Activated CD4-positive, alpha-beta T cell treated with anti-CD3 and anti-CD28 coated beads, Interleukin-2, amount 50 U/mL, for 24 hours (primary cell): ENCODE results near the gene RABGGTA.

Source experiments
- DNase-seq, 2 donors: peaks; one replicate each; pipeline ENCODE4 v3.0.0-alpha.2; 2020; ENCODE audit warnings: low read depth in 1 of 2, low spot score in 1 of 2

The RABGGTA gene

GRCh38 chr14:24280797-24281460 is 9.5 kb upstream of the RABGGTA start:
- DNase-seq: no peak

DNA sequence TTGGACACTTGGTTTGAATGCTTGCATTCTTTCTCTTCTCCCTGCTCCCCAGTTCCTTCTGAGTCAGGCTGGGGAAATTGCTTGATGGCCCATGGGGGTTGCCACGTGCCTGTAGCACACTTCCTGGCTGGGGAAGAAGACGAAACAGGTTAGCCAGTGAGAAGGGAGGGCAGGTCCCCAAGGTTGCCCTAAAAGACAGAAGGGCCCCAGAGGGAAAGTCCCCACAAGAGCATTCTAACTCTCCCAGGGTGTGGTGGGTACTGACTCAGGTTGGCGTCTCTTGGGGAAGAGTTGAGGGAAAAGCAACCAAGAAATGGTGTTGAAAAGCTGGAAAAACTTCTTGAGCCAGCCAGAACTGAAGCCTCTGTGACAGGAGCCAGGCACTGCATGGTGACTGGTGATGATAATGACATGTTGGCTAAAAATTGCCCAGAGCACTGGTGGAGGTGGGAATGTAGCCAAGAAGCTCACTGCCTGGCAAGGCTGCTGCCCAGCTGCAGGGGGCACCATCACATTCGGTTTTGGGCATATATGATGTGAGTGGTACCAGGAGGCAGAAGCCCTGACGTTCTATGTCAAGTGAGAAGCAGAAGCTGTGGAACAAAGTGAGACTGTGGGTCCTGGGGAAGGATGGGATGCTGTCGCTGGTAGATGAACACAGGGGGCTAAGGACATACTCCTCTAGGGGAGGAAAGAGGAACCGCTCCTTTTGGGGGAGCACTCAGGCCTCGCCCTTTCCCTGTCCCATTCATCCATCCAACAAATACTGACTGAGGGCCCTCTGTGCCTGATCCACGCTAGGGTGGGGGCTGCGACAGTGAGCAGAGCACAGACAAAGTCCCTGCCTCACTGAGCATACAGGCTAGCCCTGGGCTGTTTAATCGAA is 8.1 kb upstream of the RABGGTA start:
- DNase-seq: peak; percentile 10 to 54

GRCh38 chr14:24278424-24278823 is 7.0 kb upstream of the RABGGTA start:
- DNase-seq: no peak

DNA sequence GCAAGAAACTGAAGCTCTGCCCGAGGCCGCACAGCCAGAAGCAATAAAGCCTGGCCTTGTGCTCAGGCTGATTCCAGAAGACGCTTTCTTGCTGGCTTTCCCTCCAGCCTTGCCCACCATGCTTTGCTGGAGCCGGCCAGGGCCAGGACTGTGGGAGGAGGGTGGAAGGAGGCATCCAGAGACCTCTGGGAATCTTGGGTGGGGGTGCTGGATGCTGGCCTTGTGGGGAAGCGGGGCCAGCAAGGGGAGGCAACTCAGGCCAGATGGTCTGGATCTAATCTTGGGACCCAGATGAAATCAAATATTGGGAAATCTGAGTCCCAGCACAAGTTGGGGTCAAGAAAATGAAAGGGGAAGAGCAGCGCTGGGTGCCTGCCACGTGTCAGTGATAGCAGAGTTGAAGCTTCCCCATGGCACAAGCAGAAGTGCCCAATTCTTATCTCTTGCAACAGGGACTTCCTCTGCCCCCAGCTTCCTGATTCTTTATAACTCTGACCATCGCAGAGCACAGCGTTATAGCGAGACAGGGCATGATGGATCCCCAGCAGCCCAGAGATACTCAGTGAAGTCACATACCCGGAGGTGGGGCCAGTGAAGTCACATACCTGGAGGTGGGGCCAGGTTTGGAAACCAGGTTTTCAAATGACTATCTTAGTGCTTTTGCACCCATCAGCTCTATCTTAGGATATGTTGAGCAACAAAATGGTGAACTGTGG is 6.4 kb upstream of the RABGGTA start:
- DNase-seq: no peak

DNA sequence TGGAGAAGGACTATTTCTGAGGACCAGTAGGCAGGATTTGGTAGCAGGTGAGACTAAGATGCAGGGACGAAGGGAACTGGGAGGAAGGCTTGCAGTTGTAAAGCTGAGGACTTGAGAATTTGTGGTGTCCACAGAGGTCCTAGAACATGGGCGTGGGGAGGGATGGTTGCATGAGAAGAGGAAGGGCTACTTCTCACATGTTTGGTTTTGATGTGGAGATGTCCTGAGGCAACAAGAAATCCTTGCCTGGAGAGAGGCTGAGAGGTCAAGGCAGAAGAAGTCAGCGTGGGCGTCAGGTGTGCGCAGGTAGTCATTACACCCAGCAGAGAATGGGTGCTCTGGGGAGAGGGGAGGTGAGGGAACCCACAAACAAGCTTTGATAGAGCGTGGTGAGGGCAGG is 5.7 kb upstream of the RABGGTA start:
- no peak for DNase-seq

GRCh38 chr14:24274101-24274543 is 2.7 kb upstream of the RABGGTA start:
- DNase-seq: peak; percentile 21 to 73

DNA sequence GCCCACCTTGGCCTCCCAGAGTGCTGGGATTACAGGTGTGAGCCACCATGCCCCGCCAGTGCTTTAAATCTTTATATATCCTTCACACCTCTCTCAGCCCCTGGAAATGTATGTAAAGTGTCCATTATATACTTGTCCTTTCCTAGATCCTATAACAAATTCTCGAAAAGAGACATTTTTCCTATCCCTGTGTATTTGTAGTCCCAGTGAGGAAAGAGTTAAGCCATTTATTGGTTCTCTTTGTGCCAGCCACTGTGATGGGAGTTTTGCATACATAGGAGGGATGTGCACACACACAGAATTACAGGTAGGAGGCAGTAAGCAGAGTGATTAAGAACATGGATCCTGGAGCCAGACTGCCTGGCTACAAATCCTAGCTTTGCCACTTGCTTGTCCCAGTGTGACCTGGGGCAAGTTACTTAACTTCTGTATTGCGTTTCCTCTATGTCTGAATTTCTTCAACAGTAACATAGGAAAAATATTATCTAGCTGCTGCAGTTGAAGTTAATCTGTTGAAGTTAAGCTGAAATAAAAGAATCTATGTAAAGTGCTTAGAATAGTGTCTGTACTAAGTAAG is 2.1 kb upstream of the RABGGTA start:
- no peak for DNase-seq

- no peak for DNase-seq
These were observed 1.1 kb upstream of the RABGGTA start for GRCh38 chr14:24272467-24272866.

DNA sequence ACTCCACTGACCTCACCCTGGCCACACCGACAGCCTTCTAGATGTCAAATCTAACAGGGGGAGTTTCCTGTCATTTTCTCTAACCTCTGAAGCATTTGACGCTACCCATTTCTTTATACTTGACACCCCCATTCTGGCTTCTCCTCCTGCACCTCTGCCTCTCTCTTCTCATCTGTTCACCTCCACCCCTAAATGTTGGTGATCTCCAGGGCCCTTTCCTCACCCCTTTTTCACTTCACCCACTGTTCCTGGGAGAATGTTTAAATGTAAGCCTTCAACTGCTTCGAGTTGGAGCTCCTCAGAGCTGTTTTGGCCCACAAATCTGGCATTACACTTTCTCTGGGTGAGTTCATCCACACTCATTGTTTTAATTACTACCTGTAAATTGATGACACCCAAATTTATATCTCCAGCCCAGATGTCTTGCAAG is 452 bp upstream of the RABGGTA start:
- DNase-seq: no peak

DNA sequence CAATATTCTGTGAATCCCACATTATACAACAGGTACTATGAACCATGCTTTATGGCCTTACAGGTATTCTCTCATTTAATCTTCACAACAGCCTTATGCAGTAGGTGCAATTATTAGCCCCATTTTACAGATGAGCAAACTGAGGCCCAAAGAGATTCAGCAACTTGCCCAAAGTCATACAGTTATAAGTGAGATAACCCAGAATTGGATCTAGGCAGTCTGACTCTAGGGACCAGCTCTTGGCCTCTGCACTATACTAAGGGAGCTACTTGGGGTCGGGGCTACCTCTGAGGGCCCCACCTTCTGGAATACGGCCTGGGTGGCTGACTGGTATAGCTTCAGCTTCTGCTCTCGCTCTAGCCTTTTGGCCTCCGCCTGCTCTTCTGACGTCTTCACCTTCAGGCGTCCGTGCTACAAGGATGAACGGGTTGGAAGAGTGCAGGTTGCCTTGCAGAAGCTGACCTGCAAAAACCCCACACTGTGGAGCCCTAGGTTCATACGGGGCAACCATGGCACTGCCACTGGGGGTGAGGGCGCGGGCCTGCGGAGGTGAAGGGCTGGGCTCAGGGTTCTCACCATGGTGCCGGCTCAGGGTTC is 762 bp downstream of the RABGGTA start:
- DNase-seq: no peak

DNA sequence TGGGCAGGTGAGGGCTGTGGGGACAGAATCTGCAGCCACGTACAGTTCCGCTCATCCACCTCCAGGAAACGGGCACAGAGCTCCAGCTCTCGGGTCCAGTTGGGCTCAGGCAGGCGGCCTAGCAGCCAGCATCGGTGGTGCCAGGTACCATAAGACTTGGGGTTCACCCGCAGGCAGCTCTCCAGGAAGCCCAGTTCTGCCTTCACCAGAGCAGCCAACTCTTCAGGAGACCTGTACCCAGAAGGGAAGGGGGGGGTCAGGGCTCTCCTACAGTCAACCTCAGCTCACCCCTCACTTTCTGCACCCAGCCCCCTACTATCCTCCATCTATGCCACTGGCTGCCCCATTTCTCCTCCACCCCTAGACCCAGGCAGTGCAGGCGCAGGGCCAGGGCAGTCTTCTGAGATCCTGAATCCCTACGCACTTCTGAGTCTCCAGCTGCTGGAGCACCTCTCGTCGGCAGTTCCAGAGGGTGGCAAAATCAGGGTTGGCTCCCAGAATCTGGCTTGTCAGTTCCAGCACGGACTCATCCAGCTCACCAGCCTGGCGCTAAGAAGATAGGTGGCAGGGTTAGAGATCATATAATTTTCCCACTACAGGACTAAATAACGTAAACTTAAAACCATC is 1.4 kb downstream of the RABGGTA start:
- no peak for DNase-seq

DNA sequence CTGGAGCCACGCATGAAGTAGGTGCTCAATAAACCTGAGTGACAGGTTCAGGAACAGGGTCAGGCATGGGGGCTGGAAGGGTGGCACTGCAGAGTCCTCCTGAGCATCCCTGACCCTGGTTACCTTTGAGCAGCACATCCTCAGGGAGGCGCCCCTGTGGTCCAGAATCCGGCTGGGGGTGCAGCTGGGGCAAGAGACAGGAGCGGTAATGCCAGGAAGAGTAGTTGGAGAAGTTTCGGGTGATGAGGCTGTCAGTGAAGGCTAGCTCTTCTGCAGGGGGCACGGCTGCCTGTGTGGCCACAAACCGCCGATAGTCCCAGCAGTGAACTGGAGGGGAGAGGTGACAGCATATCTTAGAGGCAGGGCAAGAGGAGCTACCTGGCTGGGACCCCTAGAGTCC is 2.0 kb downstream of the RABGGTA start:
- DNase-seq: no peak

GRCh38 chr14:24268225-24268624 is 3.2 kb downstream of the RABGGTA start:
- DNase-seq: no peak

DNA sequence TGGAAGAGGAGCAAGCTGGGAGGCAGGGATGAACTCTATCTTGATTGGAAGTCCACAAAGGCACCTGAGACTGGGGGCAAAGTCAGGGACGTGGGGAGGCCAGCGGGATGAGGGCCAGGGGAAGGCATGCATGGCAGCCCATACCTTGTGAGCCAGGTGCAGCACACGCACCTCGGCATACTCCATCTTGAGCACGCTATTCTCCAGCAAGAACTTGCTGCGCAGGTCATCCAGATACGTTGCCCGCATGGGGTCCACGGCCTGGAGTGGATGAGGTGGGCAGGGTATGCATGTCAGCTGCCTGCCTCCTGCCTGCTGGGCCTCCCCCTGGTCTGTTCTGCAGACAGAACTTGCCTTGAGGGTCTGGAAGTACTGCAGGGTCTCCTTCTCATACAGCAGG is 3.9 kb downstream of the RABGGTA start:
- no peak for DNase-seq

GRCh38 chr14:24266344-24267244 is 4.8 kb downstream of the RABGGTA start:
- no peak for DNase-seq

DNA sequence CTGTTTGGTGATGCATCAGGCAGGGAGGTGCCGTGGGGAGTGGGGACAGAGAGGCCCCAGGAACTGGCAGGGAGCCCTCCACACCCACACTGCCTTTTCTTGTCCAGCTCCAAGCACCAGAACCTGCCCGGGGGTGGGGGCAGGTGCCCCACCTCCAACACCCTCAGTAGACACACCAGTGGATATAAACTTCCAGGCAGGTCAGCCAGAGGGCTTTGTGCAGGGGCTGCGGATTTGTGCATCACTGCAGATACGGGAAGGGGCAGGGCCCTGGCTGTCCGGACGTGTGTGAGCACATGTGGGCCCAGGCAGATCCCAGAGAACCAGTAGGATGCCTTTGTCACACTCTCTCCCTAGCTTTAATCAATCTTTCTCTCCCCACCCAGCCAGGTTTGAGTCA is 7.1 kb downstream of the RABGGTA start:
- DNase-seq: no peak

DNA sequence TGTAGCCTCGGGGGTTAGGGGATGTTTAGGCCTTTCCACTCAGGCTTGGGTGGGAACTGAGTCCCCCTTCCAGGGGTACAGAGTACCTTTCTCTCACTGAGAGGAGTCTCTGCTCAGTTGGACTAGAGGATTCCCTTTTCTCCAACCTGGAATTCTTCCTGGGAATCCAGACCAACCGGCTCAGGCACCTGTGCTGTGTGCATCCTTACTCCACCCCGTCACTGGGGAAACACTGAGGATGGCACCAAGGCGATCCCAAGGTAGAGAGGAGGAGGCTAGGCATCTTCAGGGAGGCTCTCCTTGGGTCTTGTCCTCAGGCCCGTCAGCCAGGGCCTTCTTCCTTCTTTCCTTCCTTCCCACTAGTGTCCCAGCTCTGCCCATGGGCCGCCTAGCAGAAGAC is 7.5 kb downstream of the RABGGTA start:
- no peak for DNase-seq

- no peak for DNase-seq
These were observed 8.3 kb downstream of the RABGGTA start, which contains the start of gene TGM1 for GRCh38 chr14:24262821-24263733. Gene TGM1, minus strand, starts transcription at chr14:24263177. Its CDS starts 825 bp downstream, at chr14:24262352.

GRCh38 chr14:24261969-24262327 is 9.4 kb downstream of the RABGGTA start:
- DNase-seq: no peak
